Tibial artery (tissue), 4 donors: ENCODE results near the gene MCTP1.

Source experiments
- DNase-seq, 2 donors: peaks; one replicate each; pipeline ENCODE4 v3.0.0-alpha.2; 2019
- H3K27ac ChIP-seq, 2 donors: fragments of 200-600 bp; sonication (generic) in 1 of 2; 1 replicate in 1 of 2; 2 replicates in 1 of 2; pipeline ENCODE4 v1.5.1; 2018 to 2019; ENCODE audit warnings: mild to moderate bottlenecking in 1 of 2
- H3K27me3 ChIP-seq, 2 donors: fragments of 200-600 bp; sonication (generic) in 1 of 2; one replicate each; pipeline versions ENCODE4 v1.5.1 to v1.6.0; 2016 to 2019
- H3K36me3 ChIP-seq, 3 donors: fragments of 200-600 bp; sonication (generic) in 2 of 3; one replicate each; pipeline ENCODE4 v1.5.1; 2016 to 2019; ENCODE audit warnings: mild to moderate bottlenecking in 2 of 3
- H3K4me1 ChIP-seq, 4 donors: fragments of 200-600 bp; sonication (generic) in 2 of 4; 1 replicate in 3 of 4; 2 replicates in 1 of 4; pipeline ENCODE4 v1.5.1; 2016 to 2019
- H3K4me3 ChIP-seq, 2 donors: fragments of 200-600 bp; sonication (generic) in 1 of 2; 1 replicate in 1 of 2; 2 replicates in 1 of 2; pipeline ENCODE4 v1.5.1; 2018 to 2019; ENCODE audit warnings: mild to moderate bottlenecking in 2 of 2
- H3K9me3 ChIP-seq, 3 donors: fragments of 200-600 bp; sonication (generic) in 1 of 3; one replicate each; pipeline ENCODE4 v1.5.1; 2016 to 2019
- CTCF ChIP-seq, 2 experiments: fragments of 200-600 bp in 1 of 2; fragments of 450-650 bp in 1 of 2; IDR thresholded peaks; one replicate each; pipeline ENCODE4 v1.5.1; 2017 to 2019; ENCODE audit warnings: antibody characterized with exemption in 2 of 2, mild to moderate bottlenecking in 1 of 2, moderate library complexity in 1 of 2
- intact Hi-C: fragments of 100-400 bp; cut with DNase I; formaldehyde crosslinking; loops from one replicate; pipeline ENCODE4 v1.15.0; 2023; ENCODE audit warnings: low total_unique reads

Gene MCTP1

GRCh38 chr5:95284572-95285408 lies at the start of gene MCTP1:
Gene MCTP1, minus strand, starts transcription at chr5:95285094.
- Histone ChIP-seq H3K27me3 (peaks cover 0 to 36% of the 10 kb centered on the region in 2 donors), H3K4me3 (peak within 1 kb of the TSS; percentile 55 to 62), H3K27ac (no peak within 1 kb of the TSS), H3K9me3 (no peaks in the 10 kb centered on the region), H3K4me1 (peaks cover 0 to 26% (median 21%) of the 10 kb centered on the region in 4 donors), H3K36me3 (no peaks in the 10 kb centered on the region)
- TF ChIP-seq CTCF (IDR thresholded peaks at IDR 0.05), result no peak
- no peak for DNase-seq
- intact Hi-C loops, result no loop called here

GRCh38 chr5:95332158-95332557 lies 47.3 kb upstream of the MCTP1 start:
- Histone ChIP-seq H3K27ac (no peak overlapping the region), H3K4me1 (no peaks in the 10 kb centered on the region), H3K36me3 (no peaks in the 10 kb centered on the region), H3K4me3 (no peak overlapping the region), H3K9me3 (no peaks in the 10 kb centered on the region), H3K27me3 (no peaks in the 10 kb centered on the region)
- intact Hi-C loops, result no loop called here
- no peak for DNase-seq
- TF ChIP-seq CTCF (IDR thresholded peaks at IDR 0.05), result no peak

GRCh38 chr5:95331358-95331757 lies 46.5 kb upstream of the MCTP1 start:
- no peak overlapping the region for H3K27ac ChIP-seq
- DNase-seq, result no peak
- no peaks in the 10 kb centered on the region for H3K4me1 ChIP-seq
- H3K9me3 ChIP-seq, result no peaks in the 10 kb centered on the region
- H3K4me3 ChIP-seq, result no peak overlapping the region
- H3K36me3 ChIP-seq, result no peaks in the 10 kb centered on the region
- intact Hi-C loops, result no loop called here
- no peak for TF ChIP-seq CTCF (IDR thresholded peaks at IDR 0.05)
- no peaks in the 10 kb centered on the region for H3K27me3 ChIP-seq

DNA sequence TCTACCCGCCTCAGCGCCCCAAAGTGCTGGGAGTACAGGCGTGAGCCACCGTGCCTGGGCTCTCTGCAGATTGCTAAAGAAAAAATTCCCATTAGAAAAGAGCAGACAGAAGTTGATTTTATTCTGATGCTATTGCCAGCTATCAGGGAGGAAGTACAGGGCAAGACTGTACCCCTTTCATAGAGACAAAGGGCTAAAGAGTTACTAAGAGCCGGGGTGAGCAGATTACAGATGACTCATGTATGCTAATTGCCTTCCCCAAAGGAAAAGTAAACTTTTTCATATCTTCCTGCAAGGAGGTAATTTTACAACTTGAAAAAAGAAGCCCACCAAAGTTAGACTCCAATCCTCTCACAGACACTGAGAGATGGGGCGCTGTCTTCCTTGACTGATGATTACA lies 42.3 kb upstream of the MCTP1 start:
- H3K4me3 ChIP-seq, result no peak overlapping the region
- intact Hi-C loops, result no loop called here
- H3K36me3 ChIP-seq, result no peaks in the 10 kb centered on the region
- DNase-seq, result no peak
- H3K27me3 ChIP-seq, result no peaks in the 10 kb centered on the region
- H3K4me1 ChIP-seq, result no peaks in the 10 kb centered on the region
- no peak for TF ChIP-seq CTCF (IDR thresholded peaks at IDR 0.05)
- H3K27ac ChIP-seq, result no peak overlapping the region
- H3K9me3 ChIP-seq, result no peaks in the 10 kb centered on the region

DNA sequence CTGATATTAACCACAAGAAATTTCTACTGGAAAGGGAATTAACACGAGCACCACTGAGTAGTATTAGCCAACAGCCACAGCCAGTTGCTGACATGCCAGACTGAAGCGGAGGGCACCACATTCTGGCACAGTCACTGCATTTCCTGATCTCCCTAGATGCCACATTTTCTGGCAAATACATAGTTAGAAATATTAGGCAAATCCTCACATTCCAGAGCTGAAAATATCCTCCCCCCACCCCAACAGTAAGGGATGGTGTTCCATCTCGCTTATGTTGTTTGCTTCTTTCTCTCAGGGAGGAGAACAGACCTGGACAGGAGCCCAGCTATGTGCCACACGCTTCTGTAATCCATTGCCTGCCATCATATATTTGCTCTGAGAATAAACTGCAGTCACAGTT lies 32.8 kb upstream of the MCTP1 start:
- Histone ChIP-seq H3K27ac (no peak overlapping the region), H3K4me3 (no peak overlapping the region), H3K4me1 (peaks cover 0 to 12% (median 2%) of the 10 kb centered on the region in 4 donors), H3K36me3 (no peaks in the 10 kb centered on the region), H3K27me3 (no peaks in the 10 kb centered on the region), H3K9me3 (no peaks in the 10 kb centered on the region)
- intact Hi-C loops, result no loop called here
- no peak for DNase-seq
- no peak for TF ChIP-seq CTCF (IDR thresholded peaks at IDR 0.05)
